Endothelial cell of umbilical vein (primary cell): Measurements from ENCODE around the gene CAPN7. TPM values are rescaled to one million over a fixed set of nuclear protein-coding genes. Genes with fewer than 3 reads are reported as not detected.

ENCODE experiments used
- BruUV-seq: library from RNA; stranded (reverse); fragments of 400-500 nt; replicated peaks from 2 replicates; lab custom pipeline; 2021; lab: Mats Ljungman, UMichigan
- CTCF ChIA-PET: fragments of 300-600, 350-600 bp; sonication (Branson Sonifier 250); formaldehyde crosslinking; loops from one replicate; lab custom pipeline; 2021; ENCODE audit warnings: antibody characterized with exemption, inconsistent platforms; lab: Charles Lee
- POLR2A ChIA-PET: fragments of 300-600, 350-600 bp; sonication (Branson Sonifier 250); formaldehyde crosslinking; loops from one replicate; lab custom pipeline; 2021; ENCODE audit warnings: antibody characterized with exemption, inconsistent platforms; lab: Charles Lee
- DNase-seq: peaks from one replicate; pipeline ENCODE4 v3.0.0-alpha.2; 2011; ENCODE audit warnings: low read depth, low spot score
- FAIRE-seq: peaks from 2 replicates; lab custom pipeline; 2011; peaks lifted over from hg19 to GRCh38; lab: Jason Lieb, UNC
- H2AFZ ChIP-seq: 2 replicates; pipeline ENCODE4 v1.6.0; 2012; ENCODE audit warnings: low read depth, low read length, control low read depth, inconsistent platforms
- H3K27ac ChIP-seq: 2 replicates; pipeline ENCODE4 v1.5.1; 2011; ENCODE audit warnings: low read depth, mild to moderate bottlenecking, control low read depth, low read length, moderate library complexity; ENCODE audit not compliant: insufficient read depth
- H3K27me3 ChIP-seq, 2 experiments: 2 replicates each; pipeline versions ENCODE4 v1.6.0 to v1.6.1; 2011; ENCODE audit warnings: low read length in 2 of 2, mixed read lengths in 1 of 2; ENCODE audit not compliant: control insufficient read depth in 2 of 2, insufficient read depth in 2 of 2
- H3K36me3 ChIP-seq, 2 experiments: 2 replicates in 1 of 2; 3 replicates in 1 of 2; pipeline ENCODE4 v1.5.1; 2011; ENCODE audit warnings: low read length in 2 of 2, mild to moderate bottlenecking in 1 of 2, moderate library complexity in 1 of 2; ENCODE audit not compliant: control insufficient read depth in 2 of 2, insufficient read depth in 2 of 2; ENCODE audit errors: extremely low read depth in 1 of 2
- H3K4me1 ChIP-seq: 3 replicates; pipeline ENCODE4 v1.5.1; 2011; ENCODE audit warnings: mild to moderate bottlenecking, low read length; ENCODE audit not compliant: control insufficient read depth, insufficient read depth; ENCODE audit errors: extremely low read depth
- H3K4me2 ChIP-seq: 2 replicates; pipeline ENCODE4 v1.6.1; 2011; ENCODE audit warnings: low read length, control low read depth, mixed read lengths; ENCODE audit not compliant: insufficient read depth
- H3K4me3 ChIP-seq, 3 experiments: fragments of 200-600 bp in 1 of 3; sonication (generic), shearing (Covaris generic) in 1 of 3; replicated peaks in 1 of 3; 2 replicates each; pipeline ENCODE4 v1.5.1; 2011 to 2016; ENCODE audit warnings: control low read depth in 3 of 3, low read length in 3 of 3, mild to moderate bottlenecking in 2 of 3, inconsistent platforms in 1 of 3, low read depth in 1 of 3, moderate library complexity in 1 of 3; ENCODE audit not compliant: insufficient read depth in 1 of 3
- H3K79me2 ChIP-seq: 2 replicates; pipeline ENCODE4 v1.6.0; 2012; ENCODE audit warnings: low read length, inconsistent platforms; ENCODE audit not compliant: control insufficient read depth, insufficient read depth
- H3K9ac ChIP-seq: replicated peaks from 2 replicates; pipeline ENCODE3; 2011; ENCODE audit warnings: low read length, control low read depth; ENCODE audit not compliant: insufficient read depth; ENCODE audit errors: extremely low read depth
- H3K9me1 ChIP-seq: replicated peaks from 3 replicates; pipeline ENCODE4 v1.6.0; 2011; ENCODE audit warnings: mild to moderate bottlenecking, low read length; ENCODE audit not compliant: control insufficient read depth, insufficient read depth; ENCODE audit errors: extremely low read depth
- H3K9me3 ChIP-seq: replicated peaks from 2 replicates; pipeline ENCODE4 v1.5.1; 2012; ENCODE audit warnings: low read length, inconsistent platforms; ENCODE audit not compliant: control insufficient read depth, insufficient read depth
- H4K20me1 ChIP-seq: replicated peaks from 2 replicates; pipeline ENCODE3; 2011; ENCODE audit warnings: mild to moderate bottlenecking, low read length; ENCODE audit not compliant: control insufficient read depth, insufficient read depth; ENCODE audit errors: extremely low read depth
- CTCF ChIP-seq, 2 donors: IDR thresholded peaks; 1 replicate in 1 of 2; 2 replicates in 1 of 2; pipeline ENCODE4 v1.5.1; 2011; ENCODE audit warnings: low read length in 2 of 2, mild to moderate bottlenecking in 2 of 2, moderate library complexity in 2 of 2, control low read depth in 1 of 2, inconsistent platforms in 1 of 2, low read depth in 1 of 2; ENCODE audit not compliant: insufficient read depth in 1 of 2; ENCODE audit errors: extremely low read depth in 1 of 2
- EZH2 ChIP-seq: IDR thresholded peaks from 2 replicates; pipeline ENCODE4 v1.6.1; 2012; ENCODE audit warnings: borderline replicate concordance, low read depth, mild to moderate bottlenecking, moderate library complexity, low read length, inconsistent platforms; ENCODE audit not compliant: severe bottlenecking
- FOS ChIP-seq: IDR thresholded peaks from 2 replicates; pipeline ENCODE4 v1.6.1; 2011; ENCODE audit warnings: mild to moderate bottlenecking, low read length, moderate library complexity, borderline replicate concordance; ENCODE audit not compliant: insufficient read depth
- GATA2 ChIP-seq: IDR thresholded peaks from 2 replicates; pipeline ENCODE4 v1.7.0; 2011; ENCODE audit warnings: low read depth, mild to moderate bottlenecking, moderate library complexity, mixed read lengths, low read length; ENCODE audit not compliant: insufficient read length, insufficient read depth
- JUN ChIP-seq: IDR thresholded peaks from 2 replicates; pipeline ENCODE4 v1.6.1; 2011; ENCODE audit warnings: borderline replicate concordance, low read depth; ENCODE audit not compliant: insufficient read length, insufficient read depth
- MYC ChIP-seq: IDR thresholded peaks from one replicate; pipeline ENCODE4 v1.6.1; 2011; ENCODE audit warnings: mild to moderate bottlenecking, low read depth, low read length
- POLR2A ChIP-seq: IDR thresholded peaks from 2 replicates; pipeline ENCODE4 v1.6.1; 2012; ENCODE audit warnings: low read depth, mild to moderate bottlenecking, control low read depth, low read length
- POLR2AphosphoS5 ChIP-seq: IDR thresholded peaks from 2 replicates; pipeline ENCODE4 v1.6.1; 2012; ENCODE audit warnings: low read depth, mild to moderate bottlenecking, control low read depth, low read length, moderate library complexity; ENCODE audit not compliant: insufficient read depth
- dilution Hi-C: fragments of 300-500 bp; cut with MboI; formaldehyde crosslinking; loops from one replicate; pipeline ENCODE4 v1.15.0; 2019; ENCODE audit warnings: low sequenced_read_pairs; ENCODE audit not compliant: extremely low pct_ligation_motif_present
- intact Hi-C: fragments of 100-400 bp; cut with micrococcal nuclease; formaldehyde crosslinking; loops from one replicate; pipeline ENCODE4 v1.10.0; 2022
- polyA plus RNA-seq, 4 experiments: library from polyadenylated mRNA; depleted of rRNA in 3 of 4; stranded (reverse) in 3 of 4; unstranded in 1 of 4; fragments of >200 nt; gene quantifications; 2 replicates each; pipeline versions ENCODE4 v1.2.1 to v1.2.3, GENCODE V29; 2011 to 2012; ENCODE audit warnings: missing spikeins in 1 of 4
- total RNA-seq: library from RNA; stranded (reverse); gene quantifications from 2 replicates; pipeline ENCODE4 v1.2.3, GENCODE V29; 2021
- TF ChIP-seq, protein P1 (sequence below): IDR thresholded peaks from 2 replicates; pipeline ENCODE4 v1.6.1; 2011; ENCODE audit not compliant: insufficient read depth, insufficient read length

CAPN7 gene
- total and polyA plus RNA-seq, 2 donors (not counting 3 experiments of a cell fraction or from before 2014, with no cell fraction given): 13.2 to 32.7 TPM

DNA sequence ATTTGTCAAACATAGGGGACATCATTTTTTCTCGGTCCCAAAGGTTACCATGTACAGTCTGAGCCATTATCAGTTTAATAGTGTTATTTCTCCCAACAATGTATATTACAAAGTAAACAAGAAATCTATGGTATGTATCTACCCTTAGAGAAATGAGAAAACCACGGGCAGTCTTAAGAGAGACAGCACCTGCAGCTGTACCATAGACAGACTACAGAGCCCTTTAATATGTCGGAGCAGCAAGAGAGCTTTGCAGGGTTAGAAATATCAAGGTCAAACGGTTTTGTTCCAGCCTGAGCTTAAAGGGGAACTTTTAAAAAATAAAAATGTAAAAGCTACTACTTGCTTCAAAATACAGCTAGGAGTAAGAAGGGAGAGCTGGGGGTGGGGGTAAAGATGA, 73.2 kb downstream of the CAPN7 start:
- no peaks in the 10 kb centered on the region for H3K9me3 ChIP-seq
- FAIRE-seq (no peak), DNase-seq (no peak)
- intact Hi-C loops (no loop called here), dilution Hi-C loops (no loop called here)
- H3K79me2 ChIP-seq: peaks cover 80% of the 10 kb centered on the region
- CTCF ChIA-PET: interaction anchor here (1.4 to 5.2 kb wide), 5 partner anchors 9 to 279 kb away, joined by 3 to 28 read pairs (median 9); no protein-coding TSS in a partner anchor
- no TSS peak for BruUV-seq
- no peak overlapping the region for H2AFZ ChIP-seq
- H4K20me1 ChIP-seq: no peaks in the 10 kb centered on the region
- peaks cover 8% of the 10 kb centered on the region for H3K4me1 ChIP-seq
- H3K9ac ChIP-seq: no peak overlapping the region
- no peaks in the 10 kb centered on the region for H3K27me3 ChIP-seq
- H3K27ac ChIP-seq: no peak overlapping the region
- no peaks in the 10 kb centered on the region for H3K9me1 ChIP-seq
- POLR2A ChIA-PET: no interaction called here
- H3K4me2 ChIP-seq: no peak overlapping the region
- H3K4me3 ChIP-seq: no peak overlapping the region
- no peak for TF ChIP-seq POLR2A
- H3K36me3 ChIP-seq: no peaks in the 10 kb centered on the region

DNA sequence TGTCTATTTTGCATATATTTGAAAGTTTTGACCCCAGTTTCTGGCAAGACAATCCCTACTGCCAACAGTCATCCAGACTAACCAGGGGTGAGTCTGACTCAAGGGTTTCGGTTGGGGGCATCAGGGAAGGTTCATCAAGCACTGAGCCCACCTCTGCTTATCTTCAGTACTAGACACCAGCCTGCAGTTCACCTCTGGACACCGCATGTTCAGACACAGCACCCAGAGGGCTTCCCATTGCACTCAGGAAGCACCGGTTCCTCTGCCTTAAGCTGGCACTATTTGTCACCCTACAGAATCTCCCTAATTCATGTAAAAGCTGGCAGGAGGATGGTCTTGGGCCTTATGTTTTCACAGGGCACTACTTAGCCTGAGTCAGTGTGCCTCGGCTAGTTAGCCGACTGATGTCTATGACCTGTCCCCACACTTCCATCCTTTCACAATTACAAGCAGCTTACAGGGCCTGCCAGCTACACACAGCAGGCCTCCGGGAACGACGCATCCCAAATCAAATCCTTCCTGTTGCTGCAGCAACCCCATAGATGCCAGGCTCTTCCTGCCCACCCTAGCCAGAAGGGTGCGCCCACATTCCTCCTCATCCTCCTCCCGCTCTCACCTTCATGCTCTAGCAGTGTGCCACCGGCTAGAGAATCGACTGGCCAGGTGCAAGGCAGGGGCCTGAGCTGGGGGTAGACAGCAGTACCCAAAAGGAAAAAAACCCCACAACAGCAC, 73.8 kb downstream of the CAPN7 start:
- H3K4me1 ChIP-seq: peaks cover 8% of the 10 kb centered on the region
- BruUV-seq: no TSS peak
- no peaks in the 10 kb centered on the region for H3K27me3 ChIP-seq
- no peaks in the 10 kb centered on the region for H4K20me1 ChIP-seq
- intact Hi-C loops (no loop called here), dilution Hi-C loops (no loop called here)
- no peak overlapping the region for H3K27ac ChIP-seq
- H2AFZ ChIP-seq: no peak overlapping the region
- DNase-seq: no peak
- H3K9me1 ChIP-seq: no peaks in the 10 kb centered on the region
- POLR2A ChIA-PET: no interaction called here
- no peak for FAIRE-seq
- no peaks in the 10 kb centered on the region for H3K9me3 ChIP-seq
- TF ChIP-seq POLR2A (no peak), POLR2AphosphoS5 (no peak), JUN (no peak), CTCF (IDR thresholded peaks at IDR 0.05; ENCODE audit: extremely low read depth in 1 of 2, insufficient read depth in 1 of 2, low read depth in 1 of 2, low read length in 2 of 2) (no peak), GATA2 (no peak), EZH2 (no peak), MYC (no peak), FOS (no peak)
- TF ChIP-seq, protein P1, sequence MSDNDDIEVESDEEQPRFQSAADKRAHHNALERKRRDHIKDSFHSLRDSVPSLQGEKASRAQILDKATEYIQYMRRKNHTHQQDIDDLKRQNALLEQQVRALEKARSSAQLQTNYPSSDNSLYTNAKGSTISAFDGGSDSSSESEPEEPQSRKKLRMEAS: no peak
- H3K9ac ChIP-seq: no peak overlapping the region
- CTCF ChIA-PET: interaction anchor here (1.4 to 5.2 kb wide), 5 partner anchors 9 to 278 kb away, joined by 3 to 28 read pairs (median 9); no protein-coding TSS in a partner anchor
- H3K36me3 ChIP-seq: no peaks in the 10 kb centered on the region
- H3K79me2 ChIP-seq: peaks cover 80% of the 10 kb centered on the region
- no peak overlapping the region for H3K4me2 ChIP-seq
- no peak overlapping the region for H3K4me3 ChIP-seq
